ENCODE results near the gene LARP1.
"Not testable (repeated sequence)": the region's sequence is repeated elsewhere in the genome, so short reads cannot be mapped to it uniquely, and the experiment has no call there.

The LARP1 gene

GRCh38 chr5:154750641-154751040, 4.5 kb upstream of the LARP1 start:
- H3K27ac Mint-ChIP-seq; H3K9me3 Mint-ChIP-seq; H3K36me3 Mint-ChIP-seq (ENCODE audit: low read depth); H3K4me3 Mint-ChIP-seq; H3K27me3 Mint-ChIP-seq: not testable (repeated sequence)
- H3K4me1 Mint-ChIP-seq (ENCODE audit: low read depth), result peaks cover 17% of the 10 kb centered on the region

- H3K27me3 Mint-ChIP-seq, result no peaks in the 10 kb centered on the region
- H3K4me1 Mint-ChIP-seq (ENCODE audit: low read depth), result peaks cover 20% of the 10 kb centered on the region
- no peaks in the 10 kb centered on the region for H3K9me3 Mint-ChIP-seq
- no peak overlapping the region for H3K4me3 Mint-ChIP-seq
- no peak overlapping the region for H3K27ac Mint-ChIP-seq
- peaks cover 4% of the 10 kb centered on the region for H3K36me3 Mint-ChIP-seq (ENCODE audit: low read depth)
Measured at GRCh38 chr5:154751854-154752253, 3.3 kb upstream of the LARP1 start.

- Mint-ChIP-seq H3K27ac (peak overlapping the region; percentile 98), H3K27me3 (no peaks in the 10 kb centered on the region), H3K4me1 (ENCODE audit: low read depth) (peaks cover 35% of the 10 kb centered on the region), H3K36me3 (ENCODE audit: low read depth) (peaks cover 13% of the 10 kb centered on the region), H3K4me3 (peak overlapping the region; percentile 88), H3K9me3 (no peaks in the 10 kb centered on the region)
Measured at GRCh38 chr5:154753792-154754191, 1.4 kb upstream of the LARP1 start.

- Mint-ChIP-seq H3K4me1 (ENCODE audit: low read depth) (peaks cover 44% of the 10 kb centered on the region), H3K4me3 (peak overlapping the region; percentile 88), H3K9me3 (no peaks in the 10 kb centered on the region), H3K27me3 (no peaks in the 10 kb centered on the region), H3K36me3 (ENCODE audit: low read depth) (peaks cover 22% of the 10 kb centered on the region), H3K27ac (peak overlapping the region; percentile 98)
Measured at GRCh38 chr5:154754460-154755360, 467 bp upstream of the LARP1 start.

GRCh38 chr5:154756009-154756867, 1.1 kb downstream of the LARP1 start:
- H3K4me3 Mint-ChIP-seq, result peak overlapping the region; percentile 98
- H3K27ac Mint-ChIP-seq, result peak overlapping the region; percentile 99
- H3K27me3 Mint-ChIP-seq, result no peaks in the 10 kb centered on the region
- no peaks in the 10 kb centered on the region for H3K9me3 Mint-ChIP-seq
- peaks cover 25% of the 10 kb centered on the region for H3K36me3 Mint-ChIP-seq (ENCODE audit: low read depth)
- peaks cover 60% of the 10 kb centered on the region for H3K4me1 Mint-ChIP-seq (ENCODE audit: low read depth)

- H3K27ac Mint-ChIP-seq, result peak overlapping the region; percentile 99
- peak overlapping the region; percentile 98 for H3K4me3 Mint-ChIP-seq
- H3K9me3 Mint-ChIP-seq, result no peaks in the 10 kb centered on the region
- peaks cover 31% of the 10 kb centered on the region for H3K36me3 Mint-ChIP-seq (ENCODE audit: low read depth)
- H3K27me3 Mint-ChIP-seq, result no peaks in the 10 kb centered on the region
- H3K4me1 Mint-ChIP-seq (ENCODE audit: low read depth), result peaks cover 69% of the 10 kb centered on the region
Measured at GRCh38 chr5:154756868-154757813, 2.0 kb downstream of the LARP1 start.

GRCh38 chr5:154757814-154758406, 2.7 kb downstream of the LARP1 start:
- H3K36me3 Mint-ChIP-seq (ENCODE audit: low read depth), result peaks cover 31% of the 10 kb centered on the region
- H3K27ac Mint-ChIP-seq, result peak overlapping the region; percentile 81
- no peaks in the 10 kb centered on the region for H3K27me3 Mint-ChIP-seq
- no peaks in the 10 kb centered on the region for H3K9me3 Mint-ChIP-seq
- peaks cover 74% of the 10 kb centered on the region for H3K4me1 Mint-ChIP-seq (ENCODE audit: low read depth)
- H3K4me3 Mint-ChIP-seq, result peak overlapping the region; percentile 98

GRCh38 chr5:154758493-154758892, 3.3 kb downstream of the LARP1 start:
- H3K9me3 Mint-ChIP-seq, result no peaks in the 10 kb centered on the region
- H3K4me3 Mint-ChIP-seq, result peak overlapping the region; percentile 98
- peaks cover 35% of the 10 kb centered on the region for H3K36me3 Mint-ChIP-seq (ENCODE audit: low read depth)
- no peaks in the 10 kb centered on the region for H3K27me3 Mint-ChIP-seq
- H3K4me1 Mint-ChIP-seq (ENCODE audit: low read depth), result peaks cover 74% of the 10 kb centered on the region
- H3K27ac Mint-ChIP-seq, result peak overlapping the region; percentile 81

- H3K36me3 Mint-ChIP-seq (ENCODE audit: low read depth), result peaks cover 37% of the 10 kb centered on the region
- peak overlapping the region; percentile 98 for H3K4me3 Mint-ChIP-seq
- H3K27ac Mint-ChIP-seq, result peak overlapping the region; percentile 81
- H3K27me3 Mint-ChIP-seq, result no peaks in the 10 kb centered on the region
- H3K9me3 Mint-ChIP-seq, result no peaks in the 10 kb centered on the region
- H3K4me1 Mint-ChIP-seq (ENCODE audit: low read depth), result peaks cover 74% of the 10 kb centered on the region
Measured at GRCh38 chr5:154758977-154759376, 3.8 kb downstream of the LARP1 start.

GRCh38 chr5:154759868-154760267, 4.7 kb downstream of the LARP1 start:
- H3K4me3 Mint-ChIP-seq, result peak overlapping the region; percentile 98
- H3K36me3 Mint-ChIP-seq (ENCODE audit: low read depth), result peaks cover 40% of the 10 kb centered on the region
- H3K27ac Mint-ChIP-seq, result peak overlapping the region; percentile 81

GRCh38 chr5:154761046-154761736, 6.0 kb downstream of the LARP1 start:
- peaks cover 85% of the 10 kb centered on the region for H3K4me1 Mint-ChIP-seq (ENCODE audit: low read depth)
- H3K27ac Mint-ChIP-seq, result peak overlapping the region; percentile 82
- H3K36me3 Mint-ChIP-seq (ENCODE audit: low read depth), result peaks cover 49% of the 10 kb centered on the region
- no peaks in the 10 kb centered on the region for H3K27me3 Mint-ChIP-seq
- peak overlapping the region; percentile 59 for H3K4me3 Mint-ChIP-seq
- H3K9me3 Mint-ChIP-seq, result no peaks in the 10 kb centered on the region

More at GRCh38 chr5:154759868-154760267, 4.7 kb downstream of the LARP1 start:
- not testable (repeated sequence) for H3K9me3 Mint-ChIP-seq, H3K27me3 Mint-ChIP-seq
- H3K4me1 Mint-ChIP-seq (ENCODE audit: low read depth), result peaks cover 72% of the 10 kb centered on the region

GRCh38 chr5:154762261-154762660, 7.1 kb downstream of the LARP1 start:
- Mint-ChIP-seq H3K36me3 (ENCODE audit: low read depth) (peaks cover 46% of the 10 kb centered on the region), H3K27me3 (no peaks in the 10 kb centered on the region), H3K4me1 (ENCODE audit: low read depth) (peaks cover 90% of the 10 kb centered on the region), H3K4me3 (no peak overlapping the region), H3K27ac (no peak overlapping the region), H3K9me3 (no peaks in the 10 kb centered on the region)

- Mint-ChIP-seq H3K9me3 (no peaks in the 10 kb centered on the region), H3K27ac (no peak overlapping the region), H3K4me1 (ENCODE audit: low read depth) (peaks cover 92% of the 10 kb centered on the region), H3K27me3 (no peaks in the 10 kb centered on the region), H3K36me3 (ENCODE audit: low read depth) (peaks cover 47% of the 10 kb centered on the region), H3K4me3 (no peak overlapping the region)
Measured at GRCh38 chr5:154762700-154763099, 7.5 kb downstream of the LARP1 start.

Data from stimulated activated naive CD8-positive, alpha-beta T cell treated with anti-CD3 and anti-CD28 coated beads, Interleukin-15, Interleukin-2, amounts not matched to agents 100 ng/mL and 50 ng/mL, for 24 hours (primary cell).